NCI-H2227 (cell line): ENCODE data around the gene NOM1.
"Not testable (repeated sequence)": the region's sequence is repeated elsewhere in the genome, so short reads cannot be mapped to it uniquely, and the experiment has no call there.

Experiments
- DNase-seq: peaks from one replicate; lab custom pipeline; 2025; ENCODE audit not compliant: unreplicated experiment; lab: John Stamatoyannopoulos, UW

Gene NOM1

DNA sequence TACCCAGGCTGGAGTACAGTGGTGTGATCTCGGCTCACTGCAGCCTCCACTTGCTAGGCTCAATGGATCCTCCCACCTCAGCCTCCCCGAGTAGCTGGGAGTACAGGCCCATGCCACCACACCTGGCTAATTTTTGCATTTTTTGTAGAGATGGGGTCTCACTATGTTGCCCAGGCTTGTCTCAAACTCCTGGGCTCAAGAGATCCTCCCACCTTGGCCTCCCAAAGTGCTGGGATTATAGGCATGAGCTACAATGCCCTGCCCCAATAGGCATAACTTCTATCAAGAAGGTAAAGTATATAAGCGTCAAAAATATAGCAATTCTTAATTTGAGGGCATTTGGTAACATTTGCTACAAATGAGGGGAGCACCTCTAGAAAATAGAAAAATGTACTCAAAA is 12.7 kb upstream of the NOM1 start:
- not testable (repeated sequence) for DNase-seq

DNA sequence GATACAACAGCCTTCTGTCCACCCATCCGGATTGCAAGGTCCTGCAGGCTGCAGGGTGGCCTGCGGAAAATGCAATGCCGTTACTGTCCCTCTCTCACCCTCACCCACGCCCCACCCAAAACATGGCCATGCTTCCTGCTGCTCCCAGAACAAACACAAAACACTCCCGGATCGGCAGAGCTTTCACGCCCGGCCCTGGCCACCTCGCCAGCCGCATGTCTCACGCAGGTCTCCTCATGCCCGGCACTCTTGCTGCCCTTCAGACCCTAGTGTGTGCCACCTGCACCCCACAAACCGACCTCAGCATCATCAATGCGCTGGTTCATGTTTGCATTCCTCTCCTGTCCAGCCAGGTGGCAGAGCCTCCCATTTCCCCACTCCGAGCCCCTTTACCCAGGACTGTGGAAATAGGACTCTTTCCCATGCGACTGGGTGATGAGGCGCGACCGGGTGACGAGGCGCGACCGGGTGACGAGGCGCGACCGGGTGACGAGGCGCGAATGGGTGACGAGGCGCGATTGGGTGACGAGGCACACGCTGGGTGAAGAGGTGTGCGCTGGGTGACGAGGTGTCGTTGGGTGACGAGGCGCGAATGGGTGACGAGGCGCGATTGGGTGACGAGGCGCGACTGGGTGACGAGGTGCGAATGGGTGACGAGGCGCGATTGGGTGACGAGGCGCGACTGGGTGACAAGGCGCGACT is 8.9 kb upstream of the NOM1 start:
- no peak for DNase-seq

DNA sequence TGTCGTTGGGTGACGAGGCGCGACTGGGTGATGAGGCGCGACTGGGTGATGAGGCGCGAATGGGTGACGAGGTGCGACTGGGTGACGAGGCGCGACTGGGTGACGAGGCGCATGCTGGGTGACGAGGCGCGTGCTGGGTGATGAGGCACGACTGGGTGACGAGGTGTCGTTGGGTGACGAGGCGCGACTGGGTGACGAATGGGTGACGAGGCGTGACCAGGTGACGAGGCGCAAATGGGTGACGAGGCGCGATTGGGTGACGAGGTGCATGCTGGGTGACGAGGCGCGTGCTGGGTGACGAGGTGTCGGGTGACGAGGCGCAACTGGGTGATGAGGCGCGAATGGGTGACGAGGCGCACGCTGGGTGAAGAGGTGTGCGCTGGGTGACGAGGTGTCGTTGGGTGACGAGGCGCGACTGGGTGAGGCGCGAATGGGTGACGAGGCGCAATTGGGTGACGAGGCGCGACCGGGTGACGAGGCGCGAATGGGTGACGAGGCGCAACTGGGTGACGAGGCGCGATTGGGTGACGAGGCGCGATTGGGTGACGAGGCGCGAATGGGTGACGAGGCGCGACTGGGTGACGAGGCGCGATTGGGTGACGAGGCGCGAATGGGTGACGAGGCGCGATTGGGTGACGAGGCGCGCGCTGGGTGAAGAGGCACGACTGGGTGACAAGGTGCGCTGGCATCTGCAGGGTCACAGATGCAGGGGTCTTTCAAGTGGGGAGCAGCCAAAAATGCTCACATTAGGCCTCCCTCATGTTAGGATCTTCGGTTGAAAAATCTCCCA is 7.9 kb upstream of the NOM1 start:
- DNase-seq = no peak

DNA sequence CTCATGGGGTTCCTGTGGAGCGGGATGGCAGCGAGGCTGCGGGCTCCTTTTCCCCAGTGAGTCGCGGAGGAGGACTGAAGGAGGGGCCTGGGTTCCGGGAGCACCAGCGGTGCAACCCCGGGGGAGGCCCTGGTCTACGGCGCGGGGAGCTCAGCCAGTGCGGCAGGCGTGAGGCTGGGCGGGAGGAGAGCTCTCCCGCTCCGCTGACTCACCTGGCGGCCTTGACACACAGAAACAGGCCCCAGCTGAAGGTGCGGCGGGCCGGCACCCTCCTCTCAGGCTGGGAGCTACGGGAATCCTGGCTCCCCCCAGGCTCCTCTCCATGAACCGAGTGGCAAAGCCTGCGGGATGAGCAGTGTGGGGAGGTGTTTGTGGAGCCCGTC is 6.8 kb upstream of the NOM1 start:
- no peak for DNase-seq

DNA sequence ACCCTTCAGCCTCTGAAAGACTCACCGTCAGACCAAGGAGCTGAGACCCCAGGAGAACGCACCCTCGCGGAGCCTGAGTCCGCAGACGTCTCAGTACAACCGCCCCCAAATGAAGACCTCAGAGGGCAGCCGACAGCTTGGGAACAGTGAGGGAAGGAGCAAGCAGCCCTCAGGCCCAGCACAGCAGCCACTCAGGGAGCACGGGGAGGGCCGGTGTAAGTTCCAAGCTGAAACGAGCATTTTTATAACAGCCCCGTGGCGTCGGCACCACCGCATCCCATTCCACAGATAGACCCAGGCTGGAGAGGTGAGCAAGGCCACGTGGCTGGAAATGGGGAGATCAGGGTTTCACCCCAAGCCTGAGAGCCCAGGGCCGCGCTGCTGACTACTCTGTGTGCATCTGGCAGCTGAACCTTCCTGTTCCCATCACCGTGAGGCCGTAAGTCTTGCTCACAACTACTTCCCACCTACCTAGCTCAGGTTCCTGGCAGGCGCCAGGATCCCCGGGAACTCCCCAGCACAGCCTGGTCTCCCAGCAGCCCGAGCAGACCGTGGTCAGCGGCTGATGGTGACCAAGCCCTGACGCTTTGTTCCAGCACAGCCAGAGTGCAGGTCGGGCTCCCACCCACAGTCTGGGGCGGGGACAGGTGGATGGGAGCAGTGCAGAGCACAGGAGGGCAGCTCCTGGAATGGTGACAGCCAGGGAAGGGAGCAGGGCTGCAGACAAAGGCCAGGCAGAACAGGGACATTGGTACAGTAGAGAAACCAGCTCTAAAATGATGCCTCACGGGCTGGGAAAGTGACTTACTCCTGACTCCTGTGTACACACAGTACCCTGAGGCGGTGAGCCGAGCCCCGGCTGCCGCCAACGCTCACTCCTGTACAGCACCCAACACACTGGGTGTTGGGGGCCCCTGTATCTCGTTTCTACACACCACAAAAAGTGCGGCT is 6.1 kb upstream of the NOM1 start:
- DNase-seq = no peak

DNA sequence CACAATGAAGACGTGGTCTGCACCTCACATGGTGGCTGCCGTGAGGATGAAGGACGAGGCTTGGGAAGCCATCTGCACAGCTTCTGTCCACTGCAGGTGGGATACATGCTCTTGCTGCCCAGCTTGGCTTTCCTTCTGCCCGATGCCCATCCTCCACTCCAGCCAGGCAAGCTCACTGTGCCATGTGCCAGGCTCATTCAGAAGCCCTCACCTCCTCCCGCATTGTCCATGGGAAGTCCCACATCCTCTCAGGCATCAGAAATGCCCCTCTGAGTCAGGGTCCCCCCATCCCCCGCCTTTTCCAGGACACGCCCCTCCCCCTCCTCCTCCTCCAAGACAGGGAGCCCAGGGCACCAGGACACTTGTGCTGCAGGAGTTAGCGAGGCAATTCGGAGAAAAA is 4.6 kb upstream of the NOM1 start:
- DNase-seq = no peak

DNA sequence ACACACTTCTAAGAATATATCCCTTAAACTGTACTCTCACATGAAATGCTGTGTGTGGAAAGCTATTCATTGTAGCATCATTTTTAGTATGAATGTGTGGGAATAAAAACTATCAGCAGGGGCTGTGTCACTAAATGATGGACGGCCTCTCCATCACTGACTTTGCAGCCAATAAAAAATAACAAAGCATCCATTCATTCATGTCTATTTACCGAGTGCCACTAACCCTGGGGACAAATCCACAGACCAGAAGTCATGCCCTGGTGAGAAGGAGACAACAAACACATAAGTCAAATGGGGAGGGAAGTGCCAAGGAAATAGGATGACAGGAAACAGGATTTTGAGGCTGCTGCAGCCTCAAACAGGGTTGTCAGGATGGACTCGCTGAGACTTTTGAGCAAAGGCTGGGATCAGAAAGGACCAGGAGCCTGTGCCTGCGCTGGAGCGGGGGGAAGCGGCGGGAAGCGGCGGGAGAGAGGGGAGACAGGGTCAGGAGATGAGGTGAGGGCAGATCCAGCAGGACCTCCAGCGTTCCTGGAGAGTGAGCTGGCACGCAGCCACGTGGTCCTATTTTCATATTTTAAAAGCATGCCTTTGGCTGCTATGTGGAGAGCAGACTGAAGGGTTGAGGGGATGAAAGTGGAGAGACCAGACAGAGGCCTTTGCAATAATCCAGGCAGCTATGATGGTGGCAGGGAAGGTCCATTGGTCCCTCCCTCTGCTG is 2.2 kb upstream of the NOM1 start:
- no peak for DNase-seq

DNA sequence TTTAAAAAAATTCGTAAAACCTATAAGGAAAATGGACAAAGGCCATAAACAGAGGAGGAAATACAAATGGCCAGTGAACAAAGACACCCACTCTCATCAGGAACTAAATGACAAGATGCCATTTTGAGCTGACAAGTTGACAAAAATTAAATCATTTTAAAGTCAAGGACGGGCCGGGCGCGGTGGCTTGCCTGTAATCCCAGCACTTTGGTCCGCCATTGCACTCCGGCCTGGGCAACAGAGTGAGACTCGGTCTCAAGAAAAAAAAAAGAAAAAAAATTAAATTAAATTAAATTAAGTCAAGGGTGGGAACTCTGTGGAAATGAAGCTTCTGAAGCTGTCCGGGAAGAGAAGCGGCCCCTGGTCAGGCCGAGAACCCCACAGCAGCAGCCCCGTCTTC is 1.2 kb upstream of the NOM1 start:
- no peak for DNase-seq

DNA sequence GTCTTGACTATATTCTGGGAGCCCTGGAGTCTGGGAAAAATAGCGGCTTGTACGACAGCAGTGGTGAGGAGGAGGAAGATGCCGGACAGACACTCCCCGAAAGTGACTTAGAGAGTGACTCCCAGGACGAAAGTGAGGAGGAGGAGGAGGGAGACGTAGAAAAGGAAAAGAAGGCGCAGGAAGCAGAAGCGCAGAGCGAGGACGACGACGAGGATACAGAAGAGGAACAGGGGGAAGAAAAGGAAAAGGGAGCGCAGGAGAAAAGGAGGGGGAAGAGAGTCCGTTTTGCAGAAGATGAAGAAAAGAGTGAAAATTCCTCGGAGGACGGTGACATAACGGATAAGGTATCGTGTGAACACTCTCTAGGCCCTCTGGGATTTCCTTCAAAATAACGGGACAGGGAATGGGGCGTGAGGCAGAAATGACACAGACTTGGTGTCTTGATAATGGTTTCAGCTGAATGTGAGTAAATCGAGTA is 908 bp downstream of the NOM1 start:
- DNase-seq = no peak

DNA sequence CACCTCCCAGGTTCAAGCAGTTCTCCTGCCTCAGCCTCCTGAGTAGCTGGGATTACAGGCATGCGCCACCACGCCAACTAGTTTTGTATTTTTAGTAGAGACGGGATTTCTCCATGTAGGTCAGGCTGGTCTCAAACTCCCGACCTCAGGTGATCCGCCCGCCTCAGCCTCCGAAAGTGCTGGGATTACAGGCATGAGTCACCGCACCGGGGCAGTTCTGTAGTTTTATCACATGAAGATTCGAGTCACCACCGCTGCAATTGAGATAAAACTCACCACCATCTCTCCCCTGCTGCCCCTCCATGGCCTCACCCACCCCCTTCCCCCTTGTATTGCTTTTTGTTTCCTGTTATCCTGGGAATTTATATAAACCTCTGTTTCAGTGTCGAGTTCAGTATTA is 3.7 kb downstream of the NOM1 start:
- not testable (repeated sequence) for DNase-seq

DNA sequence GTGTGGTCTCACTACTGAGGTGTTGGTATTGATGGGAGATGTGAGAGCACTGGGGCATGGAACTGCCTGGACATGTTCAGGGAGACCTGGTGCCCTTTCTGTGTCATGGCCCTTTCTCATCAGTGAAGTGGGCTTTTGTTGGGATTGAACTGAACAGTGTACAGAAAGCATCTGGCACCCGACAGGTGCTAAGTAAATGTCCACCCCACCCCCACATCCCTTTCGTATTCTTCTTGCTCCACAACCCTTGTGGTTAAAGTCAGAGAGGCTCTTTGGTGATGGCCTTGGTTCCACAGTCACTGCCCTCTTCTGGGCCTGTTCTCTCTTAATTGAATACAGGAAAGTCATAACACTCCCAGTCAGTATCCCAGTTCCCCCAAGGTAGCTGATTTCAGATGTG is 5.4 kb downstream of the NOM1 start:
- no peak for DNase-seq

DNA sequence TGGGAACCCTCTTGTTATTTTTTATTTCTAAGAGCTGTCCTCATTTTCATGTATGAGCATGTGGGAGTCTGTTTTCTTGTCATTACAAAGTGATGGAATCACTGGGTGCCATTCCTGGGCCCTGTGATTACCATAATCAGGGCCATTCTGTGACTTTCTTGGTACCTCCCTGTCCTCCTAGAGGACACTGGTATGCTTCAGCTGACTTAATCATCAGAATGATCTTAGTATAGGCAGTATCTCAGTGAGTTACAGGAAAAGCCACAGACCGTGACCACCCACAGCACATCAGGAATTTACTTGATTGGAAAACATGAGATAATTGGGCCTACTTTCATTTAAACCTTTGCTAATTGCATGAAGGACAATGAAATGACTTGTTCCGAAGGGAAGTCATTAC is 7.2 kb downstream of the NOM1 start:
- no peak for DNase-seq

DNA sequence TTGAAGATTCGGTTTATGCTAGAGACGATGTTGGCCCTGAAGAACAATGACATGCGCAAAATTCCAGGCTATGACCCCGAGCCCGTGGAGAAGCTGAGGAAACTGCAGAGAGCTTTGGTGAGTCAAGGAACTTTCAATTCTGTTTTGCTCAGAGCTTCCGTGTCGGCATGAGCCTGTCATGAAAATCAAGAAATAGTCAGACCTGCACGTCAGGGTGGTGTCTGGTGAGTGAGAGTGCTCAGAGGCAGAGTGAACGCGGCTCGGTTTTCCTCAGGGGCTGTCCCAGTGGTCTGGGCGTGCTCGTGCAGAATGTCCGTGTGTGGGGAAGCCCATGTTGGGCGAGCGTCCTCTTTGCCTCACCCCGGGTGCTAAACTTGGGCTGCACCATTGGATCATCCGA is 12.6 kb downstream of the NOM1 start:
- no peak for DNase-seq

DNA sequence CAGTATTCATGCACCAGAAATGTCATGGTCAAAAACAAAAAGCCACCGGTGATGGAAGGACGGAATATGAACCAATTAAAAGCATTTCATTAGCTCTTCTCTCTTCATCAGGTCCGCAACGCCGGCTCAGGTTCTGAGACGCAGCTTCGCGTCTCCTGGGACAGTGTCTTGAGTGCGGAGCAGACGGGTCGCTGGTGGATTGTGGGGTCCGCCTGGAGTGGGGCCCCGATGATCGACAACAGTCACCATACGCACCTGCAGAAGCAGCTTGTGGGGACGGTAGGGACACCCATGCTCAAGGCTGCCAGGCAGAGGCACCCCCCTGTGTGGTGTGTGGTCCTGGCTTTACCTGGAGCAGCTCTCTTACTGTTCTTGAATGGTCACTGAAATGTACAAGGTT is 13.4 kb downstream of the NOM1 start:
- DNase-seq = no peak

DNA sequence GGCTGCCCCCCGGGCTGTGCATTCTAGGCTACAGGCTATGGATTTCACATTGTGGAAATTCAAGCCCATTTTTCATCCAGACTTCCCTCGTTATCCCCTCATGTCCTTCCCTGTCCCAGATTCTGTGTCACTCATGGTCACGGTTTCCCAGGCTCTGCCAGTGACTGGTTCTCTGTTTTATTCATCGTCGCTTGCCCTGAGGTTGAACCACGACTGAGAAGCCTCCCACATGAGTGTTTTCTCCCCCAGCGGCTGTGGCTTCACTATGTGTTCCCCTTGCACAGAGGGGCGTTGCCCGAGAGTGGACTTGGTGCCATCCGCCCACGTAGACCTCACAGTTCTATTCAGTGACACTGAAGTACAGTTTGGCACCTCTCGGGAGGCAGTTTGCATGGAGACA is 14.0 kb downstream of the NOM1 start:
- DNase-seq = no peak

DNA sequence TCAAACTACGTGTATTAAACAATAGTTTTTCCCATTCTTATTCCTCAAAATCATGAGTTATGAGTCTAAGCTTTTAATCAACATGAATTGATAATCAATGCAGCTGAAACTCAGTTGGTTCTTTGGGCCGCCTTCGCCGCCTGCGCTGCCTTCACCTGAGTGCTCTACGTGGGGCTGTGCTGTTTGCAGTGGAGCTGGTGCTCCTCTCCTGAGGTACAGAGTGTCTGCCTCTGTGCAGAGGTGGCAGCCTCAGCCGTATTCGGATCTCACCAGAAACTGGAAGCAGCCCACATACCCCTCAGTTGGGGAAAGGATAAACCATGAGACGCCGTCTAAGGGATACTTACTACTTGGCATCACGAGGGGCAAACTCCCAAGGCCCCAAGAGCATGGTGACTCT is 15.5 kb downstream of the NOM1 start:
- DNase-seq = no peak

DNA sequence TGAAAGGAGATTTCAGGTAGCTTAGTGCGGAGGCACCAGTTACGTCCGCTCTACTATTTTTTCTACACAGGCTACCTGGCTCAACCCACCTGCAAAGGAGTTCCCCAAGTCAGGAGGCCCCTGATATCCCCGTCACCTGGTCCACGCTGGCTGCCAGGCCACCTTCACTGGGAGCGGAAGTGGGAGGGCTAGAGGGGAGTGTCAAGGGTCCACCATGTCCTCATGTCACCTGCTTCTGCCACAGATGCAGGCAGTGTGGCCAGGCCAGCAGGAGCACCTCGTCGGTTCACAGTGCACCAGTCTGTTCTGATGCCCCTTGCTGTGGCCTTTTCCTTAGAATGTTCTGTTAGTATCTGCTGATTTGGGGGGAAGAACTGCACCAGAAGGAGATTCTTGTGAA is 16.9 kb downstream of the NOM1 start:
- DNase-seq = no peak

DNA sequence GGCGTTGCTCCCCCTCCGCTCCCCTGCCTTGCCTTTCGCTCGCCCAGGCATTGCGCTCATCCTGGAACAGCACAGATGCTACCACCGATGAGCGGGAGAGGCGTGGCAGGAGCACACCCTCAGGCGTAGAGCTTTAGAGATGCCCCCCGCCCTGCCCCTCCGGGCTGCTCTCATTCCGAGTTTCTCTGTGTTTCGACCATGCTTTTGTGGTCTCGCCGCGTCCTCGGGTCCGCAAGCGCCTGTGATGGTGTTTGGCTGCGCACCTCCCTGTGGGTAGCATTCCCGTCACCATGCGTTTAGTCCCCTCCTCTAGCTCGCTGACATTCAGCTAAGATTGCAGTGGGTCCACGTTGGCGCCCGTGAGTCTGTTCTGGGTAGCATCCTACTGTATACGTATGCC is 18.7 kb downstream of the NOM1 start:
- no peak for DNase-seq

DNA sequence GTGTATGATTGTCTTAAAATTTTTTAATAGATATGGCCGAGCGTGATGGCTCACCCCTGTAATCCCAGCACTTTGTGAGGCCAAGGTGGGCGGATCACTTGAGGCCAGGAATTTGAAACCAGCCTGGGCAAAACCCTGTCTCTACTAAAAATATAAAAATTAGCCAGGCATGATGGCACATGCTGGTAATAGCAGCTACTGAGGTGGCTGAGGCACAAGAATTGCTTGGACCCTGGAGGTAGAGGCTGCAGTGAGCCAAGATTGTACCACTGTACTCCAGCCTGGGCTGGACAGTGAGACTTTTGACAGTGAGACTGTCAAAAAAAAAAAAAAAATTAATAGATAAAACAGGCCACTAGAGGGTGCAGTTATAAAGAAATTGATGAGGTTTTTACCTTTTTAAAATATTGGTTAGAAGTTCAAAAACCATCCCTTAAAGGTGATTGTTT is 20.5 kb downstream of the NOM1 start:
- DNase-seq = peak; percentile 19

DNA sequence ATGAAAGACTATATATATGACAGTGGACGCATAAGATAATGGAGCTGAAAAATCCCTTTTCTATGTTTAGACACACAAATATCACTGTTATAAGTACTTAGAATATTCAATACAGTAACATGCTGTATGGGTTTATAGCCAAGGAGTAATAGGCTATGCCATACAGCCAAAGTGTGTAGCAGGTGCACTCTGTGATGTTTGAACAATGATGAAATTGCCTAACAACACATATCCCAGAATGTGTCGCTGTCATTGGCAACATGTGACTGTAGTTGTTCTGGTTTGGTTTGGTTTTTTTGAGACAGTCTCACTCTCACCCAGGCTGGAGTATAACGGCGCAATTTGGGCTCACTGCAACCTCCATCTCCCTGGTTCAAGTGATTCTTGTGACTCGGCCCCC is 26.1 kb downstream of the NOM1 start:
- no peak for DNase-seq
